Glutamatergic neuron (in vitro differentiated cells): Measurements from ENCODE around the gene DROSHA. TPM values are rescaled to one million over a fixed set of nuclear protein-coding genes. Genes with fewer than 3 reads are reported as not detected.

Experiments
- DNase-seq: peaks from one replicate; pipeline ENCODE4 v3.0.0; 2022
- H3K27ac Mint-ChIP-seq: one replicate; pipeline ENCODE4 v1.8.0; 2020; ENCODE audit warnings: mild to moderate bottlenecking, mixed read lengths, inconsistent platforms; ENCODE audit not compliant: unreplicated experiment
- H3K27me3 Mint-ChIP-seq: one replicate; pipeline ENCODE4 v1.8.0; 2020; ENCODE audit warnings: mild to moderate bottlenecking, moderate library complexity, mixed read lengths, inconsistent platforms; ENCODE audit not compliant: unreplicated experiment
- H3K36me3 Mint-ChIP-seq: one replicate; pipeline ENCODE4 v1.8.0; 2020; ENCODE audit warnings: mild to moderate bottlenecking, mixed read lengths, inconsistent platforms; ENCODE audit not compliant: unreplicated experiment
- H3K4me1 Mint-ChIP-seq: one replicate; pipeline ENCODE4 v1.8.0; 2020; ENCODE audit warnings: mild to moderate bottlenecking, low read depth, mixed read lengths, inconsistent platforms; ENCODE audit not compliant: unreplicated experiment
- H3K4me3 Mint-ChIP-seq: one replicate; pipeline ENCODE4 v1.8.0; 2020; ENCODE audit warnings: mild to moderate bottlenecking, mixed read lengths, inconsistent platforms; ENCODE audit not compliant: unreplicated experiment
- H3K9me3 Mint-ChIP-seq: one replicate; pipeline ENCODE4 v1.8.0; 2020; ENCODE audit warnings: mild to moderate bottlenecking, moderate library complexity, mixed read lengths, inconsistent platforms; ENCODE audit not compliant: unreplicated experiment
- CTCF ChIP-seq: fragments of 200-600 bp; sonication (generic); IDR thresholded peaks from one replicate; pipeline ENCODE4 v1.5.0; 2021; ENCODE audit not compliant: partially characterized antibody, unreplicated experiment
- total RNA-seq: library from RNA; stranded (reverse); fragmentation: NEBNext Ultra II Directional; extraction: Animal tissue kit (Norgen Biotek cat#: 25700); gene quantifications from one replicate; pipeline ENCODE4 v1.2.1, GENCODE V29; 2021; ENCODE audit not compliant: unreplicated experiment

Gene DROSHA
- total RNA-seq, 1 donor from 2014 or later, result 102 TPM

DNA sequence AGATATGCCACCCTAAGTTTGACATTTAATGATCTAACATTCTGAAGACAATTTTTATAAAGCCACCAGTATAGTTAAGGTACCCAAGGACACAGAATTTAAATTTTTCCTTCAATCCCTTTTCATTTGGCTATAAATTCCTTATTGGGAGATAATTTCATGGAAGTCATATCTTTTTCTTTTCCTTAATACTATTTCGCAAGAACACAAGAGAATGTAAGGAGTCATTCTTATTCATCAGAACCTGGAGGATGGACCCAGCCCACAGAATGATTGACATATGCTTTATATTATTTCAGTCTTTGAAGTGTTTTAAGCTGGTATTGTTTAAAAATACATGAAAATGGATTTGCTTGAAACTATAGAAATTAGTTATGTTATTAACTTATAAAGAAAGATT, 79.6 kb downstream of the DROSHA start:
- Mint-ChIP-seq H3K27ac (no peak overlapping the region), H3K9me3 (peaks cover 4% of the 10 kb centered on the region), H3K36me3 (peaks cover 30% of the 10 kb centered on the region), H3K4me3 (no peak overlapping the region), H3K4me1 (no peaks in the 10 kb centered on the region), H3K27me3 (no peaks in the 10 kb centered on the region)
- no peak for DNase-seq
- no peak for TF ChIP-seq CTCF

GRCh38 chr5:31449962-31450361, 81.9 kb downstream of the DROSHA start:
- no peak for TF ChIP-seq CTCF
- Mint-ChIP-seq H3K9me3 (peaks cover 2% of the 10 kb centered on the region), H3K36me3 (peaks cover 18% of the 10 kb centered on the region), H3K4me3 (no peak overlapping the region), H3K27me3 (peaks cover 2% of the 10 kb centered on the region), H3K4me1 (no peaks in the 10 kb centered on the region), H3K27ac (no peak overlapping the region)
- DNase-seq, result no peak

DNA sequence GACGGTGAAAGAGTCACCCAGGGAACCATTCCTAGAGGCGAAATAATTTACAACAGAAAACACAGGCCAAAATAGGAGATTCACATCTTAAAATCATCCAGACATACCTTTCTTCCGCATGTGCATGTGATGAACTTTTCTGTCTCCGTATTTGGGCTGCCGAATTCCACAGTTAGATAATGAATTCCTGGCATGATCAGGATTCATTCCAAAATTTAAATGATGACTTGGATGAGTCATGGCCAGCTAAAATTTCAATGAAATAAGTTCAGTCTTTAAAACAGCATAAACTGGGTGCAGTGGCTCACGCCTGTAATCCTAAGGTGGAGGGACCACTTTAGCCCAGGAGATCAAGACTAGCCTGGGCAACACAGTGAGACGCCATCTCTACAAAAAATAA, 82.7 kb downstream of the DROSHA start:
- peaks cover 16% of the 10 kb centered on the region for H3K36me3 Mint-ChIP-seq
- no peak overlapping the region for H3K27ac Mint-ChIP-seq
- no peak overlapping the region for H3K4me3 Mint-ChIP-seq
- H3K4me1 Mint-ChIP-seq, result no peaks in the 10 kb centered on the region
- H3K9me3 Mint-ChIP-seq, result peaks cover 2% of the 10 kb centered on the region
- DNase-seq, result no peak
- peaks cover 2% of the 10 kb centered on the region for H3K27me3 Mint-ChIP-seq
- no peak for TF ChIP-seq CTCF

- Mint-ChIP-seq H3K27me3 (peaks cover 2% of the 10 kb centered on the region), H3K36me3 (peaks cover 13% of the 10 kb centered on the region), H3K9me3 (no peaks in the 10 kb centered on the region)
Observed at GRCh38 chr5:31445041-31445600, 86.8 kb downstream of the DROSHA start.

More at GRCh38 chr5:31445041-31445600, 86.8 kb downstream of the DROSHA start:
- Mint-ChIP-seq H3K27ac (no peak overlapping the region), H3K4me3 (no peak overlapping the region), H3K4me1 (no peaks in the 10 kb centered on the region)
- DNase-seq, result no peak
- TF ChIP-seq CTCF, result no peak
